ENCODE measurements around the gene MED25. TPM values are rescaled to one million over a fixed set of nuclear protein-coding genes. Genes with fewer than 3 reads are reported as not detected.

MED25 gene
- total RNA-seq, 1 experiment from 2014 or later = 99.6 TPM

GRCh38 chr19:49861107-49861506 lies 43.0 kb downstream of the MED25 start:
- Histone ChIP-seq H3K79me2 (ENCODE audit: low read depth) (peaks cover 33% of the 10 kb centered on the region), H2AFZ (no peak overlapping the region), H3K27me3 (ENCODE audit: insufficient read depth, low read depth) (no peaks in the 10 kb centered on the region), H3K27ac (no peak overlapping the region), H3K4me3 (no peak overlapping the region), H3K9me3 (ENCODE audit: insufficient read depth, low read depth) (no peaks in the 10 kb centered on the region), H3K4me1 (replicated peaks; ENCODE audit: insufficient read depth) (peaks cover 17% of the 10 kb centered on the region), H3F3A (ENCODE audit: insufficient read depth, low read depth) (peaks cover 71% of the 10 kb centered on the region), H3K4me2 (no peak overlapping the region), H3K36me3 (ENCODE audit: low read depth) (peaks cover 21% of the 10 kb centered on the region), H3K9me2 (ENCODE audit: insufficient read depth) (no peaks in the 10 kb centered on the region), H4K20me1 (ENCODE audit: insufficient read depth) (peaks cover 77% of the 10 kb centered on the region)
- DNase-seq = no peak
- POLR2A ChIA-PET (ENCODE audit: unreplicated experiment) = no interaction called here
- intact Hi-C loops (cut with micrococcal nuclease; ENCODE audit: unreplicated experiment) = no loop called here
- TF ChIP-seq EZH2 (IDR thresholded peaks at IDR 0.05; ENCODE audit: low read depth) (no peak), CTCF (conservative IDR thresholded peaks at IDR 0.05) (no peak)
- CTCF ChIA-PET = no interaction called here
- BruUV-seq (replicated peaks) = no TSS peak

GRCh38 chr19:49861541-49862378 lies 43.7 kb downstream of the MED25 start:
- peaks cover 22% of the 10 kb centered on the region for H3K4me1 ChIP-seq (replicated peaks; ENCODE audit: insufficient read depth)
- H3K9me2 ChIP-seq (ENCODE audit: insufficient read depth) = no peaks in the 10 kb centered on the region
- peaks cover 78% of the 10 kb centered on the region for H4K20me1 ChIP-seq (ENCODE audit: insufficient read depth)
- H3K4me2 ChIP-seq = no peak overlapping the region
- no peak overlapping the region for H2AFZ ChIP-seq
- DNase-seq = no peak
- no peak for TF ChIP-seq EZH2 (IDR thresholded peaks at IDR 0.05; ENCODE audit: low read depth)
- no peak for TF ChIP-seq CTCF (conservative IDR thresholded peaks at IDR 0.05)
- no peaks in the 10 kb centered on the region for H3K27me3 ChIP-seq (ENCODE audit: insufficient read depth, low read depth)
- H3K36me3 ChIP-seq (ENCODE audit: low read depth) = peaks cover 21% of the 10 kb centered on the region
- no TSS peak for BruUV-seq (replicated peaks)
- peaks cover 71% of the 10 kb centered on the region for H3F3A ChIP-seq (ENCODE audit: insufficient read depth, low read depth)
- no peak overlapping the region for H3K4me3 ChIP-seq
- intact Hi-C loops (cut with micrococcal nuclease; ENCODE audit: unreplicated experiment) = no loop called here
- H3K9me3 ChIP-seq (ENCODE audit: insufficient read depth, low read depth) = no peaks in the 10 kb centered on the region
- H3K27ac ChIP-seq = no peak overlapping the region
- peaks cover 40% of the 10 kb centered on the region for H3K79me2 ChIP-seq (ENCODE audit: low read depth)
- ChIA-PET POLR2A (ENCODE audit: unreplicated experiment) (interaction anchor here (0.6 kb wide), 1 partner anchor 36 kb away, joined by 8 read pairs; no protein-coding TSS in a partner anchor), CTCF (no interaction called here)

GRCh38 chr19:49862391-49863253 lies 44.5 kb downstream of the MED25 start:
- no peak for DNase-seq
- POLR2A ChIA-PET (ENCODE audit: unreplicated experiment) = interaction anchor here (0.6 kb wide), 1 partner anchor 35 kb away, joined by 8 read pairs; no protein-coding TSS in a partner anchor
- TF ChIP-seq CTCF (conservative IDR thresholded peaks at IDR 0.05) = peak; percentile 46; the same call in 1 of the 2 replicates
- no peak for TF ChIP-seq EZH2 (IDR thresholded peaks at IDR 0.05; ENCODE audit: low read depth)
- Histone ChIP-seq H3K4me3 (no peak overlapping the region), H3K79me2 (ENCODE audit: low read depth) (peaks cover 41% of the 10 kb centered on the region), H2AFZ (no peak overlapping the region), H3K4me1 (replicated peaks; ENCODE audit: insufficient read depth) (peaks cover 22% of the 10 kb centered on the region), H3K9me2 (ENCODE audit: insufficient read depth) (no peaks in the 10 kb centered on the region), H3F3A (ENCODE audit: insufficient read depth, low read depth) (peaks cover 69% of the 10 kb centered on the region), H3K27me3 (ENCODE audit: insufficient read depth, low read depth) (no peaks in the 10 kb centered on the region), H3K36me3 (ENCODE audit: low read depth) (peaks cover 21% of the 10 kb centered on the region), H3K4me2 (no peak overlapping the region), H4K20me1 (ENCODE audit: insufficient read depth) (peaks cover 69% of the 10 kb centered on the region), H3K27ac (no peak overlapping the region), H3K9me3 (ENCODE audit: insufficient read depth, low read depth) (no peaks in the 10 kb centered on the region)
- intact Hi-C loops (cut with micrococcal nuclease; ENCODE audit: unreplicated experiment) = no loop called here
- CTCF ChIA-PET = no interaction called here
- BruUV-seq (replicated peaks) = no TSS peak
